Measurements from ENCODE around the gene LRTM1. TPM values are rescaled to one million over a fixed set of nuclear protein-coding genes. Genes with fewer than 3 reads are reported as not detected.

LRTM1 gene
- total RNA-seq, 2 donors from 2014 or later, result not detected

- DNase-seq (no peak), ATAC-seq (replicated peaks in 1 of 2) (no peak)
- Mint-ChIP-seq H3K27ac (no peak overlapping the region), H3K4me1 (ENCODE audit: low read depth) (no peaks in the 10 kb centered on the region), H3K27me3 (ENCODE audit: low read depth) (no peaks in the 10 kb centered on the region), H3K4me3 (no peak overlapping the region), H3K9me3 (peaks cover 2% of the 10 kb centered on the region in 2 donors), H3K36me3 (ENCODE audit: insufficient read depth in 2 of 2) (no peaks in the 10 kb centered on the region)
Observed at GRCh38 chr3:54875596-54876268, 52.1 kb downstream of the LRTM1 start.

DNA sequence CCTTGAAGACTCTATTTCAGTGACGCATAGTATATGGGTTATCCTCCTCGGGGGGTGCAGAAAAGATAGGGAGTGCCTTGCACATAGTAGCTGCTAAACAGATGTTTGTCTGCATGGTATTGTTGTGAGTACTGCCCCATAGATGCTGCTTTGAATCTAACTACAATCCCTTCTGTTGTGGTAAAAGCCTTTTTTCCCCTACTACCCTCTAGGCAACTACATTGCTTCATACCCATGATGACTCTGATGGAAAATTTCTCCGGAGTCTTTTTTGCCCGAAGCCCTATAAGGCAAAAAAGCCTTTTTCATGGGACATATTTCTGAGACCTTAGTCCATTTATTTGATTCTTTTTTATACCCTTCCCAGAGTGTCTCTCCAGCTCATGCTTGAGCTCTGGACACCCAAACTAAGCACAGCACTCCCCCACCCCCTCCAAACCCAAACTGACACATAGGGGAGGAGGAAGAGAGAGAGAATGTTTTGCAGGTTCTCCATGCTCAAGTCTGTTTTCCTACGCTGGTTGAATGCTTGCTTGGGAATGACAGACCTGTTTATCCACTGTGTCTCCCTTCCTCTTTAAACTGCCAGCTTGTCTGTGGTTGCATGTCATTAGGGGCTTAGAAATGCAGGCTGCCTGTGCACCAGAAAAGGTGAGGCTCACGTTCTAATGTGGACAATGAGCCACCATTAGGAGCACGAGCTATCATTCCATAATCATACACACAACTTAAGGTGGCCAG lies 52.9 kb downstream of the LRTM1 start:
- Mint-ChIP-seq H3K27ac (no peak overlapping the region), H3K4me1 (ENCODE audit: low read depth) (no peaks in the 10 kb centered on the region), H3K9me3 (peaks cover 2% of the 10 kb centered on the region in 2 donors), H3K36me3 (ENCODE audit: insufficient read depth in 2 of 2) (no peaks in the 10 kb centered on the region), H3K27me3 (ENCODE audit: low read depth) (no peaks in the 10 kb centered on the region), H3K4me3 (no peak overlapping the region)
- DNase-seq, result no peak
- ATAC-seq (replicated peaks in 1 of 2), result no peak

- no peak for ATAC-seq (replicated peaks in 1 of 2)
- Mint-ChIP-seq H3K36me3 (ENCODE audit: insufficient read depth in 2 of 2) (no peaks in the 10 kb centered on the region), H3K27ac (no peak overlapping the region), H3K4me1 (ENCODE audit: low read depth) (no peaks in the 10 kb centered on the region), H3K4me3 (no peak overlapping the region), H3K9me3 (peaks cover 2% of the 10 kb centered on the region in 2 donors), H3K27me3 (ENCODE audit: low read depth) (no peaks in the 10 kb centered on the region)
- no peak for DNase-seq
Observed at GRCh38 chr3:54873059-54874010, 54.5 kb downstream of the LRTM1 start.

DNA sequence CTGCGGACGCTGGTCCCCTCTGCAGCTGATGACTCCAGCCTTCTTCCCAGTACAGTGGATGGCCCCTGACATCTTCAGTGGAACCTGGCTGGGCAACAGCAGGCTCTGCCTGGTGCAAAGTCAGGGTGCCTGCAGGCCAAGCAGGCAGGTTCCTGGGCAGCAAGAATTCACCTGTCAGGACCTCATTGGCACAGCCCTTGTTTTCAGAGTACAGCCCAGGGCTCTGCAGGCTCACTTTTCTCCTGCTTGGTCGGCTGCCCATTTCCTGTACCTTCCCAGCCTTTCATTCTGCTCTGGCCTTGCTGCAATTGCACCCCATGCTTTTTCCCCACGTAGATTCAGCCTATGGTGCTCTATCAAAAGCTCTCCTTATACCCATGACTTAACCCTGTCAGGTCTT lies 56.0 kb downstream of the LRTM1 start:
- Mint-ChIP-seq H3K4me1 (ENCODE audit: low read depth) (no peaks in the 10 kb centered on the region), H3K4me3 (no peak overlapping the region)
- ATAC-seq (replicated peaks in 1 of 2), result no peak

DNA sequence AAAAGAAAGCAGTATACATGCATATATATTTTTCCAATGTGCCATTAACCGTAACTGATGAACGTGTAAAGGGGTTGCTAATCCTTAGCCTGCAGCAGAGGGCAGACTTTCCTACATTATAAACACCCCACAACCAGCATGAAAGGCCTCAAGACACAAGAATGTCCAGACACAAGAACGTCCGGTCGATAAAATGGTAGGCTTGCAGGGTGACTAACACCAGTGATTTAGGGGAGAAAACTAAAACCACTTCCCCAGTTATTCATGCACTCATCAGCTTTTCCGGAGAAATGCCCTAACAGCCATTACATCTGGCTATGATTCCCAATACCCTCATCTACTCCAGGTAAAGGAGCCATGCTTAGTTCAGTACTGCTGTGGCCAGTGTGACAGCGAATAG lies 57.4 kb downstream of the LRTM1 start:
- no peaks in the 10 kb centered on the region for H3K36me3 Mint-ChIP-seq (ENCODE audit: insufficient read depth in 2 of 2)
- no peaks in the 10 kb centered on the region for H3K27me3 Mint-ChIP-seq (ENCODE audit: low read depth)
- peaks cover 0 to 2% of the 10 kb centered on the region in 2 donors for H3K9me3 Mint-ChIP-seq
- ATAC-seq (replicated peaks in 1 of 2) (no peak), DNase-seq (no peak)
- H3K4me3 Mint-ChIP-seq, result no peak overlapping the region
- no peak overlapping the region for H3K27ac Mint-ChIP-seq
- H3K4me1 Mint-ChIP-seq (ENCODE audit: low read depth), result no peaks in the 10 kb centered on the region

More for the DNA sequence above, 56.0 kb downstream of the LRTM1 start:
- Mint-ChIP-seq H3K9me3 (peaks cover 2% of the 10 kb centered on the region in 2 donors), H3K27me3 (ENCODE audit: low read depth) (no peaks in the 10 kb centered on the region), H3K36me3 (ENCODE audit: insufficient read depth in 2 of 2) (no peaks in the 10 kb centered on the region), H3K27ac (no peak overlapping the region)
- DNase-seq, result no peak

Measured in activated T-cell treated with anti-CD3 and anti-CD28 coated beads, Interleukin-2, amount 50 U/mL, for 72 hours (primary cell).